Ishikawa (cell line): ENCODE results near the gene SRD5A1.
A peak's percentile ranks its signal among the peaks of the same experiment; 100 is the strongest.

Source experiments
- CEBPB ChIP-seq: IDR thresholded peaks from 2 replicates; pipeline ENCODE4 v1.6.1; 2012
- CREB1 ChIP-seq: IDR thresholded peaks from 2 replicates; pipeline ENCODE4 v1.6.1; 2012; ENCODE audit warnings: low read depth
- EGR1 ChIP-seq: IDR thresholded peaks from 2 replicates; pipeline ENCODE4 v1.6.1; 2012
- EP300 ChIP-seq: IDR thresholded peaks from 2 replicates; pipeline ENCODE4 v1.6.1; 2012; ENCODE audit warnings: borderline replicate concordance
- FOXM1 ChIP-seq: IDR thresholded peaks from 2 replicates; pipeline ENCODE4 v1.6.1; 2012; ENCODE audit warnings: low read depth, borderline replicate concordance
- NFIC ChIP-seq: IDR thresholded peaks from 2 replicates; pipeline ENCODE4 v1.6.1; 2012
- RAD21 ChIP-seq: IDR thresholded peaks from 2 replicates; pipeline ENCODE4 v1.6.1; 2012; ENCODE audit warnings: low read depth
- TAF1 ChIP-seq: IDR thresholded peaks from 2 replicates; pipeline ENCODE4 v1.6.1; 2012; ENCODE audit warnings: low read depth, mild to moderate bottlenecking
- TCF12 ChIP-seq: IDR thresholded peaks from 2 replicates; pipeline ENCODE4 v1.6.1; 2012; ENCODE audit warnings: low read depth
- TEAD4 ChIP-seq: IDR thresholded peaks from 2 replicates; pipeline ENCODE4 v1.6.1; 2012
- YY1 ChIP-seq: IDR thresholded peaks from 2 replicates; pipeline ENCODE4 v1.6.1; 2012; ENCODE audit warnings: low read depth
- ZBTB7A ChIP-seq: IDR thresholded peaks from 2 replicates; pipeline ENCODE4 v1.6.1; 2012; ENCODE audit warnings: low read depth
- TF ChIP-seq, protein P1 (sequence below): IDR thresholded peaks from 2 replicates; pipeline ENCODE4 v1.6.1; 2012; ENCODE audit warnings: low read depth, mild to moderate bottlenecking
- TF ChIP-seq, protein P2 (sequence below): IDR thresholded peaks from 2 replicates; pipeline ENCODE4 v1.6.1; 2012
- TF ChIP-seq, protein P3 (sequence below): IDR thresholded peaks from 2 replicates; pipeline ENCODE4 v1.6.1; 2012

SRD5A1 gene, protein sequence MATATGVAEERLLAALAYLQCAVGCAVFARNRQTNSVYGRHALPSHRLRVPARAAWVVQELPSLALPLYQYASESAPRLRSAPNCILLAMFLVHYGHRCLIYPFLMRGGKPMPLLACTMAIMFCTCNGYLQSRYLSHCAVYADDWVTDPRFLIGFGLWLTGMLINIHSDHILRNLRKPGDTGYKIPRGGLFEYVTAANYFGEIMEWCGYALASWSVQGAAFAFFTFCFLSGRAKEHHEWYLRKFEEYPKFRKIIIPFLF

DNA sequence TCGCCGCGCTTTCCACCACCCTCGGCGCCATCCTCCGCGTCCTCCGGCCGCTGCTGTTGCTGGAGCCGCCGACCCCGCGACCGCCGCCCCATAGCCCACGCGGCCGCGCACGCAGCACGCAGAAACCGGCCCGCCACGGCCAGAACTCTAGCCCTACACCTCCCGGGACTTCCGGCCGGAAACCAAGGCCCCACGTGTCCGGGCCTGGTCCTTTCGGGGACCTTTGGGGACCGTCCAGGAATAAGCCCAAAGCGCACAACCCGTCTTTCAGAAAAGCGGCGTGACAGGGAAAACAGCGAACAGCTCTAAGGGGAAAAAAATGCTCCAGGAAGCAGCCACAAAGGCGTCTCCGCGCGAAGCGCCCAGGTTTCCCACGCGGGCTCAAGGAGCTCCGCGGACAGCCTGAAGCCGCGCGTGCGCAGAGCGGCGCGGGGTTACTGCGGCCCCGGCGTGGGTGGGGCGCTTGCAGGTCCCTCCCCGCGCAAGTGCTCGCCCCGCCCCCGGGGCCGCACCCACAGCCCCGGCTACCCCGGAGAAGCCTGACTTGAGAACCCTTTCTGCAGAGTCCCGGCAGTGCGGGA, at the start of gene SRD5A1, which contains the start of gene NSUN2:
SRD5A1 (plus strand) TSS at position 553 of the 581 bp plus-strand sequence. CDS start 137 bp downstream, outside the sequence.
NSUN2 (minus strand) TSS at position 157 of the 581 bp plus-strand sequence; CDS start at position 92, 65 bp downstream.
- TF ChIP-seq, protein P1, sequence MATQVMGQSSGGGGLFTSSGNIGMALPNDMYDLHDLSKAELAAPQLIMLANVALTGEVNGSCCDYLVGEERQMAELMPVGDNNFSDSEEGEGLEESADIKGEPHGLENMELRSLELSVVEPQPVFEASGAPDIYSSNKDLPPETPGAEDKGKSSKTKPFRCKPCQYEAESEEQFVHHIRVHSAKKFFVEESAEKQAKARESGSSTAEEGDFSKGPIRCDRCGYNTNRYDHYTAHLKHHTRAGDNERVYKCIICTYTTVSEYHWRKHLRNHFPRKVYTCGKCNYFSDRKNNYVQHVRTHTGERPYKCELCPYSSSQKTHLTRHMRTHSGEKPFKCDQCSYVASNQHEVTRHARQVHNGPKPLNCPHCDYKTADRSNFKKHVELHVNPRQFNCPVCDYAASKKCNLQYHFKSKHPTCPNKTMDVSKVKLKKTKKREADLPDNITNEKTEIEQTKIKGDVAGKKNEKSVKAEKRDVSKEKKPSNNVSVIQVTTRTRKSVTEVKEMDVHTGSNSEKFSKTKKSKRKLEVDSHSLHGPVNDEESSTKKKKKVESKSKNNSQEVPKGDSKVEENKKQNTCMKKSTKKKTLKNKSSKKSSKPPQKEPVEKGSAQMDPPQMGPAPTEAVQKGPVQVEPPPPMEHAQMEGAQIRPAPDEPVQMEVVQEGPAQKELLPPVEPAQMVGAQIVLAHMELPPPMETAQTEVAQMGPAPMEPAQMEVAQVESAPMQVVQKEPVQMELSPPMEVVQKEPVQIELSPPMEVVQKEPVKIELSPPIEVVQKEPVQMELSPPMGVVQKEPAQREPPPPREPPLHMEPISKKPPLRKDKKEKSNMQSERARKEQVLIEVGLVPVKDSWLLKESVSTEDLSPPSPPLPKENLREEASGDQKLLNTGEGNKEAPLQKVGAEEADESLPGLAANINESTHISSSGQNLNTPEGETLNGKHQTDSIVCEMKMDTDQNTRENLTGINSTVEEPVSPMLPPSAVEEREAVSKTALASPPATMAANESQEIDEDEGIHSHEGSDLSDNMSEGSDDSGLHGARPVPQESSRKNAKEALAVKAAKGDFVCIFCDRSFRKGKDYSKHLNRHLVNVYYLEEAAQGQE: no peak
- TF ChIP-seq NFIC (no peak), CREB1 (no peak), YY1 (no peak), FOXM1 (no peak), TAF1 (0 out of 2 replicates have a peak, but pooled peaks have one; percentile 26), TEAD4 (no peak), EGR1 (no peak; the same call in 1 of the 2 replicates), ZBTB7A (no peak), RAD21 (no peak), CEBPB (no peak), TCF12 (0 out of 2 replicates have a peak, but pooled peaks have one; percentile 3), EP300 (no peak)
- TF ChIP-seq, protein P2, sequence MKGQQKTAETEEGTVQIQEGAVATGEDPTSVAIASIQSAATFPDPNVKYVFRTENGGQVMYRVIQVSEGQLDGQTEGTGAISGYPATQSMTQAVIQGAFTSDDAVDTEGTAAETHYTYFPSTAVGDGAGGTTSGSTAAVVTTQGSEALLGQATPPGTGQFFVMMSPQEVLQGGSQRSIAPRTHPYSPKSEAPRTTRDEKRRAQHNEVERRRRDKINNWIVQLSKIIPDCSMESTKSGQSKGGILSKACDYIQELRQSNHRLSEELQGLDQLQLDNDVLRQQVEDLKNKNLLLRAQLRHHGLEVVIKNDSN: peak; percentile 98
- TF ChIP-seq, protein P3, sequence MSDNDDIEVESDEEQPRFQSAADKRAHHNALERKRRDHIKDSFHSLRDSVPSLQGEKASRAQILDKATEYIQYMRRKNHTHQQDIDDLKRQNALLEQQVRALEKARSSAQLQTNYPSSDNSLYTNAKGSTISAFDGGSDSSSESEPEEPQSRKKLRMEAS: peak; percentile 85

DNA sequence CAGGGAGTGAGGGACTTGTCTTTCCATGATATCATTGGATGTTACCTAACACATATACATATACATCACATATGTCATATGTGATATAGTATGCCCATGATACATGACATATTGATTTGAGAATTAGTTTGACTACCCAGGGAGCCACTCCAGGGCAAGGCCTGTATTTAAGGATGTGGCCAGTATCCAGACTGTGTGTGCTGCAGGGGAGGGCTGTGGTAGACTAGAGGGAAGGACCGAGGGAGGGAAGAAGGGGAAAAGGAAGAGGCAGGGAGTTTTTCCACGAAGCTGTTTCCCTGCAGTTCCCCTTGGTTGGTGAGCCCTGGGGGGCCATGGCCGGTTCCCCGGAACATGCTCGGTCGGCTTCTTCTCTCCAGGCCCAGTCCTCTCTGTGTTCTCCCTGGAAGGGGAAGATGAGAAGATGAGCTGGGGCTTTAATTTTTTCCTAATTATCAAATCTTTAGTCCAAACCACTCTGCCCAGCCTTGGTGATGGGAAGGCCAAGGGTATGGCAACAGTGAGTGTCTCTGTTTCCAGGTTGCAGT, 49.1 kb upstream of the SRD5A1 start:
- TF ChIP-seq NFIC: no peak
- TF ChIP-seq ZBTB7A: no peak
- no peak for TF ChIP-seq TCF12
- TF ChIP-seq TEAD4: no peak
- TF ChIP-seq, protein P3: no peak
- no peak for TF ChIP-seq EGR1
- TF ChIP-seq, protein P2: no peak
- TF ChIP-seq, protein P1: no peak
- no peak for TF ChIP-seq CEBPB

DNA sequence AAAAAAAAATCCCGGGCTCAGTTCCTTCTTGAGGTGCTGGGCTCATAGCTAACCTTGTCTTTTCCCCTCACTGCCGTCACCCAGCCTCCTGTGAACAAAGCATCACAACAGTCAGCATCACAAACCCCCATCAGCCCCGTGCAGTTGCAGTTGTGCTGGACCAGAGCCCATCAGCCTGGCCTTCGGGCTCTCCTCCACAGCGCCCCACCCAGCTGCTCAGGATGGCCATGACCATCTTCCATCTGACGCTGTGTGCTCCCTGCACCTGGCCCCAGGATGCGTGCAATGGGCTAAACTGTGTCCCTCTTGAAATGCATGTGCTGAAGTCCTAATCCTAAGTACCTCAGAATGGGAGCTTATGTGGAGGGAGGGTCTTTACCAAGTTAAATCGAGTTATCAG, 48.5 kb upstream of the SRD5A1 start:
- TF ChIP-seq FOXM1: no peak
- no peak for TF ChIP-seq YY1

DNA sequence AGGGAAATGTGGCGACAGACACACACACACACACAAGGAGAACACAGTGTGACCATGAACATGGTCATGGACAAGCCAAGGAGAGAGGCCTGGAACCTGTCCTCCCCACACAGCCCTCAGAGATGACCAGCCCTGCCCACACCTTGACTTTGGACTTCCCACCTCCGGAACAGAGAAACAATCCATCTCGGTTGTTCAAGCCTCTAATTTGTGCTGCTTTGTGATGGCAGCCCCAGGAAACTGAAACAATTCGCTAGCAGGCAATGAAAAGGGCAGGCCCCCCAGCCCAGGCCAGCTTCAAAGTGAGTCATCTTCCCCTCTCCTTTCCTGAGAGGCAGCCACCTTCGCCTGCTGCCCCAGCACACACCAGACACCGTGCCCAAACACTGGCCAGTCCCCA, 48.1 kb upstream of the SRD5A1 start:
- TF ChIP-seq, protein P1: no peak
- TF ChIP-seq CEBPB: no peak
- TF ChIP-seq YY1: no peak
- no peak for TF ChIP-seq FOXM1
- no peak for TF ChIP-seq TAF1
- TF ChIP-seq, protein P2: no peak
- TF ChIP-seq, protein P3: no peak
